Trophoblast cell (in vitro differentiated cells and primary cell): ENCODE measurements around the gene SETD1B.

Experiments used
- DNase-seq, 2 donors: peaks; one replicate each; pipeline ENCODE4 v3.0.0-alpha.2; 2016
- H2AFZ ChIP-seq: 2 replicates; pipeline ENCODE4 v1.6.1; 2013; ENCODE audit warnings: low read length, moderate library complexity, mild to moderate bottlenecking; ENCODE audit not compliant: insufficient read depth, poor library complexity
- H2AK5ac ChIP-seq: 2 replicates; pipeline ENCODE4 v1.6.1; 2013; ENCODE audit warnings: mild to moderate bottlenecking, low read length
- H2BK120ac ChIP-seq: 2 replicates; pipeline ENCODE4 v1.6.1; 2013; ENCODE audit warnings: low read length, mild to moderate bottlenecking, moderate library complexity; ENCODE audit not compliant: insufficient read depth, poor library complexity
- H2BK12ac ChIP-seq: 2 replicates; pipeline ENCODE4 v1.6.1; 2013; ENCODE audit warnings: mild to moderate bottlenecking, low read length, moderate library complexity
- H2BK5ac ChIP-seq: 2 replicates; pipeline ENCODE4 v1.6.1; 2013; ENCODE audit warnings: low read length, low read depth, moderate library complexity, mild to moderate bottlenecking; ENCODE audit not compliant: poor library complexity
- H3K14ac ChIP-seq: 2 replicates; pipeline ENCODE4 v1.6.1; 2013; ENCODE audit warnings: mild to moderate bottlenecking, low read length
- H3K18ac ChIP-seq: 2 replicates; pipeline ENCODE4 v1.6.1; 2013; ENCODE audit warnings: mild to moderate bottlenecking, low read length
- H3K23ac ChIP-seq: 2 replicates; pipeline ENCODE4 v1.6.1; 2013; ENCODE audit warnings: low read length
- H3K27ac ChIP-seq: 2 replicates; pipeline ENCODE4 v1.5.1; 2013; ENCODE audit warnings: low read depth, mild to moderate bottlenecking, inconsistent platforms, low read length, moderate library complexity
- H3K27me3 ChIP-seq: 2 replicates; pipeline ENCODE4 v1.6.1; 2013; ENCODE audit warnings: inconsistent platforms, mild to moderate bottlenecking, low read length, moderate library complexity; ENCODE audit not compliant: insufficient read depth
- H3K36me3 ChIP-seq, 2 experiments: 1 replicate in 1 of 2; 2 replicates in 1 of 2; pipeline ENCODE4 v1.6.1; 2013; ENCODE audit warnings: low read length in 2 of 2, mild to moderate bottlenecking in 2 of 2, moderate library complexity in 1 of 2; ENCODE audit not compliant: insufficient read depth in 2 of 2, control insufficient read depth in 1 of 2
- H3K4ac ChIP-seq: 2 replicates; pipeline ENCODE4 v1.6.1; 2013; ENCODE audit warnings: low read depth, mild to moderate bottlenecking, low read length, moderate library complexity
- H3K4me1 ChIP-seq, 2 experiments: 1 replicate in 1 of 2; 2 replicates in 1 of 2; pipeline ENCODE4 v1.6.1; 2013; ENCODE audit warnings: low read length in 2 of 2, mild to moderate bottlenecking in 2 of 2, moderate library complexity in 1 of 2; ENCODE audit not compliant: insufficient read depth in 2 of 2, control insufficient read depth in 1 of 2
- H3K4me2 ChIP-seq: 2 replicates; pipeline ENCODE4 v1.6.1; 2013; ENCODE audit warnings: inconsistent platforms, mild to moderate bottlenecking, low read length, moderate library complexity
- H3K4me3 ChIP-seq: 2 replicates; pipeline ENCODE4 v1.5.1; 2013; ENCODE audit warnings: mild to moderate bottlenecking, low read depth, low read length, inconsistent platforms
- H3K79me1 ChIP-seq: one replicate; pipeline ENCODE4 v1.6.1; 2013; ENCODE audit warnings: low read length
- H3K79me2 ChIP-seq: 2 replicates; pipeline ENCODE4 v1.6.1; 2013; ENCODE audit warnings: low read length, mild to moderate bottlenecking; ENCODE audit not compliant: control insufficient read depth, insufficient read depth, poor library complexity
- H3K9ac ChIP-seq: 2 replicates; pipeline ENCODE4 v1.6.1; 2013; ENCODE audit warnings: mild to moderate bottlenecking, low read length
- H3K9me3 ChIP-seq: 2 replicates; pipeline ENCODE4 v1.6.1; 2013; ENCODE audit warnings: low read depth, mild to moderate bottlenecking, control low read depth, inconsistent platforms, low read length; ENCODE audit not compliant: insufficient read depth
- H4K12ac ChIP-seq: 2 replicates; pipeline ENCODE4 v1.6.1; 2013; ENCODE audit warnings: low read depth, mild to moderate bottlenecking, low read length, moderate library complexity
- H4K8ac ChIP-seq: 2 replicates; pipeline ENCODE4 v1.6.1; 2013; ENCODE audit warnings: low read depth, mild to moderate bottlenecking, low read length, moderate library complexity
- H4K91ac ChIP-seq: one replicate; pipeline ENCODE4 v1.6.1; 2013; ENCODE audit warnings: low read depth, mild to moderate bottlenecking, low read length, moderate library complexity
- WGBS: extraction: QIAGEN DNeasy Blood & Tissue Kit; methylation state at CpG from one replicate; pipeline ENCODE4 v1.1.7; 2013; ENCODE audit warnings: missing lambda C conversion rate; ENCODE audit not compliant: insufficient read length, insufficient coverage; ENCODE audit errors: extremely low coverage; 5-methylcytosine and 5-hydroxymethylcytosine counted together

Gene SETD1B

GRCh38 chr12:121809712-121810116 lies 5.9 kb downstream of the SETD1B start:
- Histone ChIP-seq H3K18ac (no peak overlapping the region), H3K4me3 (no peak overlapping the region), H3K4me1 (peaks cover 21 to 28% of the 10 kb centered on the region in 2 experiments), H2AFZ (no peak overlapping the region), H4K8ac (no peak overlapping the region), H3K23ac (no peak overlapping the region), H4K91ac (no peak overlapping the region), H3K9ac (no peak overlapping the region), H3K14ac (no peak overlapping the region), H2BK12ac (no peak overlapping the region), H2BK120ac (no peak overlapping the region), H2AK5ac (no peak overlapping the region), H3K4ac (peak overlapping the region; percentile 44), H3K27me3 (no peaks in the 10 kb centered on the region), H3K27ac (no peak overlapping the region), H3K4me2 (no peak overlapping the region), H3K36me3 (peaks cover 53 to 54% of the 10 kb centered on the region in 2 experiments), H3K79me1 (peaks cover 3% of the 10 kb centered on the region), H3K9me3 (no peaks in the 10 kb centered on the region), H4K12ac (no peak overlapping the region), H3K79me2 (peaks cover 11% of the 10 kb centered on the region), H2BK5ac (no peak overlapping the region)
- WGBS: no CpG with 5 or more reads among the region's 27 CpGs
- no peak for DNase-seq

DNA sequence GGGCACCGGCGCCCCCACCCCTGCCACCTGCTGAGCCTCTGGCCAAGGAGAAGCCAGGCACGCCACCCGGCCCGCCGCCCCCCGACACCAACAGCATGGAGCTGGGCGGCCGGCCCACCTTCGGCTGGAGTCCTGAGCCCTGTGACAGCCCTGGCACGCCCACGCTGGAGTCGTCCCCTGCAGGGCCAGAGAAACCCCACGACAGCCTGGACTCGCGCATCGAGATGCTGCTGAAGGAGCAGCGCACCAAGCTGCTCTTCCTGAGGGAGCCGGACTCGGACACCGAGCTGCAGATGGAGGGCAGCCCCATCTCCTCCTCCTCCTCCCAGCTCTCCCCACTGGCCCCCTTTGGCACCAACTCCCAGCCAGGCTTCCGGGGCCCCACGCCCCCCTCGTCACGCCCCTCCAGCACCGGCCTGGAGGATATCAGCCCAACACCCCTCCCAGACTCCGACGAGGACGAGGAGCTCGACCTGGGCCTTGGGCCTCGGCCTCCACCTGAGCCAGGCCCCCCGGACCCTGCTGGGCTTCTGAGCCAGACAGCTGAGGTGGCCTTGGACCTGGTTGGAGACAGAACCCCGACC lies 6.5 kb downstream of the SETD1B start:
- Histone ChIP-seq H2BK120ac (no peak overlapping the region), H2BK12ac (no peak overlapping the region), H3K4me1 (peaks cover 21 to 28% of the 10 kb centered on the region in 2 experiments), H3K4me2 (no peak overlapping the region), H3K4me3 (no peak overlapping the region), H3K27ac (no peak overlapping the region), H3K14ac (no peak overlapping the region), H2AK5ac (no peak overlapping the region), H3K23ac (no peak overlapping the region), H3K9ac (no peak overlapping the region), H4K91ac (no peak overlapping the region), H3K27me3 (no peaks in the 10 kb centered on the region), H2AFZ (no peak overlapping the region), H4K12ac (no peak overlapping the region), H4K8ac (no peak overlapping the region), H3K9me3 (no peaks in the 10 kb centered on the region), H3K4ac (peak overlapping the region; percentile 23), H3K18ac (no peak overlapping the region), H2BK5ac (no peak overlapping the region), H3K36me3 (peaks cover 58 to 59% of the 10 kb centered on the region in 2 experiments), H3K79me2 (peaks cover 5% of the 10 kb centered on the region), H3K79me1 (peaks cover under 1% of the 10 kb centered on the region)
- WGBS: no CpG with 5 or more reads among the region's 33 CpGs
- DNase-seq: no peak

DNA sequence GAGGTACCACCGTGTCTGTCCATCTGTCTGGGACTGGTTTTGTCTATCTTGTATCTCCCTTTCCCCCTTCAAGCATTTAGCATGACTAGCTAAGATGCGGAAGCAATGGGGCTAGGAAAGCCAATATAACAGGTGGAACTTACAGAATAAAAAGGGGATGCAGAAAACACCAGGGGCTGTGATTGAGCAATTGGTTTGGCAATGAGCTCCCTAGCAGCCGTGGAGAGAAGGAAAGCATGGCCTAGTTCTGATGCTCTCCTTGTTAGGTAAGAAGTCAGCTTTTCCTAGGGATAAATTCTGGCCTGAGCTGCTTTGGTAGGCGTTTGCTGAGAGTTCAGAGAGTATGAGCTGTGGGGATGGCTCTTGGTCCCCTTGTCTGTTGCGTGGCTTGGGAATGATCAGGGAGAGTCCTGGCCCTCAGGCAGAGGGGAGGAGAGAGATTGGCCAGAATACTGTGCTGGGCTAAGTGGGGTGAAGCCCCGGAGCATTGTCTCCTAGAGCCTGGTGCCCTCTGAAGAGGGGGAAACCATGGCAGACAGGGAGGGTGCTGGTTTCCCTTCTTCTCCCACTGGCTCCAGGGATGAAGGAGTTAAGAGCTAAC lies 7.1 kb downstream of the SETD1B start:
- no CpG with 5 or more reads among the region's 6 CpGs for WGBS
- Histone ChIP-seq H3K9me3 (no peaks in the 10 kb centered on the region), H3K14ac (no peak overlapping the region), H3K27me3 (no peaks in the 10 kb centered on the region), H3K23ac (no peak overlapping the region), H3K9ac (no peak overlapping the region), H3K4ac (no peak overlapping the region), H3K27ac (no peak overlapping the region), H3K4me2 (peak overlapping the region; percentile 79), H2AK5ac (no peak overlapping the region), H4K91ac (no peak overlapping the region), H3K18ac (no peak overlapping the region), H4K12ac (no peak overlapping the region), H4K8ac (no peak overlapping the region), H3K4me1 (peaks cover 18 to 25% of the 10 kb centered on the region in 2 experiments), H2BK12ac (no peak overlapping the region), H3K36me3 (peaks cover 59% of the 10 kb centered on the region in 2 experiments), H2AFZ (no peak overlapping the region), H2BK5ac (no peak overlapping the region), H2BK120ac (no peak overlapping the region), H3K79me1 (no peaks in the 10 kb centered on the region), H3K79me2 (peaks cover 2% of the 10 kb centered on the region), H3K4me3 (no peak overlapping the region)
- DNase-seq: no peak

- H3K9ac ChIP-seq: peak overlapping the region; percentile 30
- WGBS: no CpG with 5 or more reads among the region's 46 CpGs
These were observed 7.9 kb downstream of the SETD1B start for GRCh38 chr12:121811434-121812319.

More at GRCh38 chr12:121811434-121812319, 7.9 kb downstream of the SETD1B start:
- no peak overlapping the region for H4K8ac ChIP-seq
- H3K27me3 ChIP-seq: no peaks in the 10 kb centered on the region
- no peak overlapping the region for H2BK120ac ChIP-seq
- H3K4ac ChIP-seq: no peak overlapping the region
- DNase-seq: peak; percentile 75 to 86
- H2BK5ac ChIP-seq: no peak overlapping the region
- no peaks in the 10 kb centered on the region for H3K79me1 ChIP-seq
- no peak overlapping the region for H4K12ac ChIP-seq
- H2BK12ac ChIP-seq: no peak overlapping the region
- no peak overlapping the region for H3K14ac ChIP-seq
- H3K4me2 ChIP-seq: peak overlapping the region; percentile 79
- peaks cover 13 to 19% of the 10 kb centered on the region in 2 experiments for H3K4me1 ChIP-seq
- H3K36me3 ChIP-seq: peaks cover 59 to 64% of the 10 kb centered on the region in 2 experiments
- peak overlapping the region; percentile 19 for H3K27ac ChIP-seq
- peaks cover 2% of the 10 kb centered on the region for H3K79me2 ChIP-seq
- H3K18ac ChIP-seq: peak overlapping the region; percentile 31
- peak overlapping the region; percentile 60 for H3K4me3 ChIP-seq
- H3K9me3 ChIP-seq: no peaks in the 10 kb centered on the region
- H2AK5ac ChIP-seq: no peak overlapping the region
- no peak overlapping the region for H3K23ac ChIP-seq
- no peak overlapping the region for H4K91ac ChIP-seq
- no peak overlapping the region for H2AFZ ChIP-seq
